C4-2B (cell line): ENCODE results near the gene BPIFA1.

Source experiments
- H3K27ac ChIP-seq: fragments of 450-650 bp; 2 replicates; pipeline ENCODE4 v1.5.1; 2017
- CTCF ChIP-seq: fragments of 450-650 bp; conservative IDR thresholded peaks from 2 replicates; pipeline ENCODE4 v1.5.1; 2017; ENCODE audit warnings: mild to moderate bottlenecking
- ZFX ChIP-seq: fragments of 450-650 bp; IDR thresholded peaks from 2 replicates; pipeline ENCODE4 v1.6.1; 2017

BPIFA1 gene

GRCh38 chr20:33263784-33264183, 28.0 kb downstream of the BPIFA1 start:
- no peak for TF ChIP-seq ZFX
- no peak for TF ChIP-seq CTCF
- H3K27ac ChIP-seq: no peak overlapping the region

- no peak for TF ChIP-seq CTCF
- no peak for TF ChIP-seq ZFX
These were observed 31.9 kb downstream of the BPIFA1 start for GRCh38 chr20:33267701-33268100.

GRCh38 chr20:33272155-33272873, 36.5 kb downstream of the BPIFA1 start:
- no peak overlapping the region for H3K27ac ChIP-seq
- no peak for TF ChIP-seq ZFX

More at GRCh38 chr20:33267701-33268100, 31.9 kb downstream of the BPIFA1 start:
- no peak overlapping the region for H3K27ac ChIP-seq

GRCh38 chr20:33273117-33273851, 37.5 kb downstream of the BPIFA1 start:
- TF ChIP-seq ZFX (no peak), CTCF (no peak)
- H3K27ac ChIP-seq: no peak overlapping the region

- no peak for TF ChIP-seq CTCF
- TF ChIP-seq ZFX: no peak
- no peak overlapping the region for H3K27ac ChIP-seq
These were observed 39.4 kb downstream of the BPIFA1 start for GRCh38 chr20:33275215-33275614.

GRCh38 chr20:33275871-33276270, 40.1 kb downstream of the BPIFA1 start:
- no peak overlapping the region for H3K27ac ChIP-seq
- TF ChIP-seq CTCF: no peak

GRCh38 chr20:33276303-33277113, 40.7 kb downstream of the BPIFA1 start:
- TF ChIP-seq ZFX: no peak
- no peak for TF ChIP-seq CTCF
- H3K27ac ChIP-seq: no peak overlapping the region
